Peyer's patch (tissue), 4 donors: ENCODE measurements around the gene TTC28.
"Not testable (repeated sequence)": the region's sequence is repeated elsewhere in the genome, so short reads cannot be mapped to it uniquely, and the experiment has no call there.

ENCODE experiments used
- POLR2A ChIP-seq, 2 donors: fragments of 450-650 bp; IDR thresholded peaks; one replicate each; pipeline ENCODE4 v1.5.1; 2017; ENCODE audit warnings: antibody characterized with exemption in 2 of 2, mild to moderate bottlenecking in 2 of 2, moderate library complexity in 2 of 2
- TF ChIP-seq, protein P1 (sequence below), 6 experiments: fragments of 450-650 bp in 4 of 6; fragments of 200-600 bp in 2 of 6; sonication (generic) in 1 of 6; IDR thresholded peaks; one replicate each; pipeline ENCODE4 v1.5.1; 2017 to 2019; ENCODE audit warnings: antibody characterized with exemption in 6 of 6, mild to moderate bottlenecking in 3 of 6, moderate library complexity in 1 of 6

DNA sequence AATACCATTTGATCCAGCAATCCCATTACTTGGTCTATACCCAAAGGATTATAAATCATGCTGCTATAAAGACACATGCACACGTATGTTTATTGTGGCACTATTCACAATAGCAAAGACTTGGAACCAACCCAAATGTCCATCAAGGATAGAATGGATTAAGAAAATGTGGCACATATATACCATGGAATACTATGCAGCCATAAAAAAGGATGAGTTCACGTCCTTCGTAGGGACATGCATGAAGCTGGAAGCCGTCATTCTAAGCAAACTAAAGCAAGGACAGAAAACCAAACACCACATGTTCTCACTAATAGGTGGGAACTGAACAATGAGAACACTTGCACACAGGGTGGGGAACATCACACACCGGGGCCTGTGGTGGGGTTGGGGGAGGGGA is 464.9 kb downstream of the TTC28 start:
- TF ChIP-seq, protein P1, sequence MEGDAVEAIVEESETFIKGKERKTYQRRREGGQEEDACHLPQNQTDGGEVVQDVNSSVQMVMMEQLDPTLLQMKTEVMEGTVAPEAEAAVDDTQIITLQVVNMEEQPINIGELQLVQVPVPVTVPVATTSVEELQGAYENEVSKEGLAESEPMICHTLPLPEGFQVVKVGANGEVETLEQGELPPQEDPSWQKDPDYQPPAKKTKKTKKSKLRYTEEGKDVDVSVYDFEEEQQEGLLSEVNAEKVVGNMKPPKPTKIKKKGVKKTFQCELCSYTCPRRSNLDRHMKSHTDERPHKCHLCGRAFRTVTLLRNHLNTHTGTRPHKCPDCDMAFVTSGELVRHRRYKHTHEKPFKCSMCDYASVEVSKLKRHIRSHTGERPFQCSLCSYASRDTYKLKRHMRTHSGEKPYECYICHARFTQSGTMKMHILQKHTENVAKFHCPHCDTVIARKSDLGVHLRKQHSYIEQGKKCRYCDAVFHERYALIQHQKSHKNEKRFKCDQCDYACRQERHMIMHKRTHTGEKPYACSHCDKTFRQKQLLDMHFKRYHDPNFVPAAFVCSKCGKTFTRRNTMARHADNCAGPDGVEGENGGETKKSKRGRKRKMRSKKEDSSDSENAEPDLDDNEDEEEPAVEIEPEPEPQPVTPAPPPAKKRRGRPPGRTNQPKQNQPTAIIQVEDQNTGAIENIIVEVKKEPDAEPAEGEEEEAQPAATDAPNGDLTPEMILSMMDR (IDR thresholded peaks at IDR 0.05), result not testable (repeated sequence)
- TF ChIP-seq POLR2A (IDR thresholded peaks at IDR 0.05), result not testable (repeated sequence)
